ENCODE results near the gene STAP1.
"Not testable (repeated sequence)": the region's sequence is repeated elsewhere in the genome, so short reads cannot be mapped to it uniquely, and the experiment has no call there.

The STAP1 gene

GRCh38 chr4:67558493-67558892, at the start of gene STAP1:
Gene STAP1, plus strand, starts transcription at chr4:67558727. Its CDS starts 83 bp downstream, at chr4:67558810.
- DNase-seq, result no peak

- no peak for DNase-seq
These were observed 46.0 kb upstream of the STAP1 start for GRCh38 chr4:67512501-67512900.

GRCh38 chr4:67520141-67520540, 38.4 kb upstream of the STAP1 start:
- no peak for DNase-seq

GRCh38 chr4:67521506-67521905, 37.0 kb upstream of the STAP1 start:
- no peak for DNase-seq

- DNase-seq, result no peak
These were observed 36.3 kb upstream of the STAP1 start for GRCh38 chr4:67522230-67522629.

- no peak for DNase-seq
These were observed 35.5 kb upstream of the STAP1 start for GRCh38 chr4:67522851-67523671.

- DNase-seq, result not testable (repeated sequence)
These were observed 34.4 kb upstream of the STAP1 start for GRCh38 chr4:67524140-67524539.

GRCh38 chr4:67531379-67531962, 27.1 kb upstream of the STAP1 start:
- no peak for DNase-seq

GRCh38 chr4:67532397-67532796, 26.1 kb upstream of the STAP1 start:
- not testable (repeated sequence) for DNase-seq

- no peak for DNase-seq
These were observed 25.4 kb upstream of the STAP1 start for GRCh38 chr4:67533112-67533511.

GRCh38 chr4:67535280-67535840, 23.2 kb upstream of the STAP1 start:
- DNase-seq, result no peak

- no peak for DNase-seq
These were observed 18.7 kb upstream of the STAP1 start for GRCh38 chr4:67539830-67540229.

GRCh38 chr4:67542076-67542475, 16.5 kb upstream of the STAP1 start:
- DNase-seq, result no peak

GRCh38 chr4:67545199-67546003, 13.1 kb upstream of the STAP1 start, which contains the start of gene CENPC:
Gene CENPC, minus strand, starts transcription at chr4:67545503. Its CDS starts 148 bp downstream, at chr4:67545355.
- DNase-seq, result peak; percentile 96

- DNase-seq, result no peak
These were observed 12.5 kb upstream of the STAP1 start for GRCh38 chr4:67546004-67546356.

GRCh38 chr4:67546971-67547370, 11.6 kb upstream of the STAP1 start:
- DNase-seq, result no peak

- no peak for DNase-seq
These were observed 9.4 kb upstream of the STAP1 start for GRCh38 chr4:67549123-67549522.

GRCh38 chr4:67550451-67550850, 8.1 kb upstream of the STAP1 start:
- DNase-seq, result no peak

- DNase-seq, result no peak
These were observed 7.7 kb upstream of the STAP1 start for GRCh38 chr4:67550857-67551256.

GRCh38 chr4:67552146-67552792, 6.3 kb upstream of the STAP1 start:
- not testable (repeated sequence) for DNase-seq

- DNase-seq, result no peak
These were observed 4.4 kb upstream of the STAP1 start for GRCh38 chr4:67554096-67554495.

GRCh38 chr4:67555447-67555846, 3.1 kb upstream of the STAP1 start:
- DNase-seq, result no peak

- DNase-seq, result no peak
These were observed 2.1 kb upstream of the STAP1 start for GRCh38 chr4:67556436-67556835.

All from stimulated activated CD8-positive, alpha-beta memory T cell treated with anti-CD3 and anti-CD28 coated beads, Interleukin-4, amount 100 ng/mL, for 48 hours (primary cell).